GM23338 (cell line): ENCODE data around the gene ZXDC. TPM values are rescaled to one million over a fixed set of nuclear protein-coding genes. Genes with fewer than 3 reads are reported as not detected.

ENCODE experiments used
- ATAC-seq: fragments of 200-7000 bp; cut with Tn5 transposase; 3 replicates; pipeline ENCODE4 v1.9.1; 2020
- DNase-seq: peaks from one replicate; pipeline ENCODE4 v3.0.0-alpha.2; 2015; ENCODE audit warnings: low spot score
- H2AFZ ChIP-seq: fragments of 200-600 bp; sonication (generic); 2 replicates; pipeline ENCODE4 v1.8.0; 2016; ENCODE audit warnings: antibody characterized with exemption, mild to moderate bottlenecking, moderate library complexity
- H3F3A ChIP-seq: fragments of 200-600 bp; sonication (generic); replicated peaks from 2 replicates; pipeline ENCODE4 v1.8.0; 2017; ENCODE audit warnings: antibody characterized with exemption, mixed run types, low read depth
- H3K27ac ChIP-seq: fragments of 200-600 bp; sonication (generic); 2 replicates; pipeline ENCODE4 v1.6.1; 2016; ENCODE audit warnings: low read depth
- H3K27me3 ChIP-seq: fragments of 200-600 bp; sonication (generic); 2 replicates; pipeline ENCODE4 v1.8.0; 2016; ENCODE audit warnings: mild to moderate bottlenecking, mixed run types, moderate library complexity; ENCODE audit not compliant: insufficient read depth
- H3K36me3 ChIP-seq: fragments of 200-600 bp; sonication (generic); 2 replicates; pipeline ENCODE4 v1.8.0; 2016; ENCODE audit warnings: mild to moderate bottlenecking; ENCODE audit not compliant: insufficient read depth
- H3K4me1 ChIP-seq: fragments of 200-600 bp; sonication (generic); 2 replicates; pipeline ENCODE4 v1.8.0; 2016; ENCODE audit warnings: mild to moderate bottlenecking, moderate library complexity; ENCODE audit not compliant: insufficient read depth
- H3K4me2 ChIP-seq: fragments of 200-600 bp; sonication (generic); 2 replicates; pipeline ENCODE4 v1.7.1; 2017; ENCODE audit warnings: mixed run types
- H3K4me3 ChIP-seq: fragments of 200-600 bp; sonication (generic); 2 replicates; pipeline ENCODE4 v1.6.1; 2016; ENCODE audit warnings: mixed run types
- H3K79me2 ChIP-seq: fragments of 200-600 bp; sonication (generic); replicated peaks from 2 replicates; pipeline ENCODE4 v1.8.0; 2017; ENCODE audit warnings: mild to moderate bottlenecking; ENCODE audit not compliant: insufficient read depth
- H3K9me2 ChIP-seq: fragments of 200-600 bp; sonication (generic); 2 replicates; pipeline ENCODE4 v1.8.0; 2017; ENCODE audit not compliant: insufficient read depth
- H4K20me1 ChIP-seq: fragments of 200-600 bp; sonication (generic); replicated peaks from 2 replicates; pipeline ENCODE4 v1.8.0; 2017; ENCODE audit warnings: mild to moderate bottlenecking; ENCODE audit not compliant: insufficient read depth
- H3K27ac Mint-ChIP-seq: 2 replicates; pipeline ENCODE4 v1.8.0; 2020; ENCODE audit warnings: inconsistent platforms, mild to moderate bottlenecking, moderate library complexity, mixed read lengths
- H3K27me3 Mint-ChIP-seq: 3 replicates; pipeline ENCODE4 v1.8.0; 2022; ENCODE audit warnings: low read depth, mild to moderate bottlenecking, moderate library complexity, mixed read lengths, inconsistent platforms; ENCODE audit not compliant: insufficient read depth, poor library complexity
- H3K36me3 Mint-ChIP-seq: 3 replicates; pipeline ENCODE4 v1.8.0; 2021; ENCODE audit warnings: low read depth, mild to moderate bottlenecking, inconsistent platforms, moderate library complexity, mixed read lengths
- H3K4me1 Mint-ChIP-seq: 3 replicates; pipeline ENCODE4 v1.8.0; 2020; ENCODE audit warnings: mild to moderate bottlenecking, inconsistent platforms, mixed read lengths
- H3K4me3 Mint-ChIP-seq: 3 replicates; pipeline ENCODE4 v1.8.0; 2021; ENCODE audit warnings: moderate library complexity, mild to moderate bottlenecking, inconsistent platforms, mixed read lengths
- H3K9me3 Mint-ChIP-seq: 3 replicates; pipeline ENCODE4 v1.8.0; 2020; ENCODE audit warnings: moderate library complexity, mild to moderate bottlenecking, inconsistent platforms, mixed read lengths
- EZH2 ChIP-seq: fragments of 200-600 bp; sonication (generic); IDR thresholded peaks from one replicate; pipeline ENCODE4 v1.8.0; 2017; ENCODE audit warnings: antibody characterized with exemption, mild to moderate bottlenecking, low read depth; ENCODE audit not compliant: unreplicated experiment
- EZH2phosphoT487 ChIP-seq: fragments of 200-600 bp; sonication (generic); IDR thresholded peaks from one replicate; pipeline ENCODE4 v1.8.1; 2018; ENCODE audit warnings: antibody characterized with exemption; ENCODE audit not compliant: unreplicated experiment
- NANOG ChIP-seq: IDR thresholded peaks from 2 replicates; pipeline ENCODE4 v1.6.1; 2016; ENCODE audit warnings: antibody characterized with exemption, borderline replicate concordance
- POLR2AphosphoS5 ChIP-seq: IDR thresholded peaks from 2 replicates; pipeline ENCODE4 v1.6.1; 2016; ENCODE audit warnings: antibody characterized with exemption, low read depth
- ZNF114 ChIP-seq: fragments of 250-450 bp; sonication (Bioruptor Pico); IDR thresholded peaks from 2 replicates; pipeline ENCODE4 v1.5.0; 2020; ENCODE audit warnings: mild to moderate bottlenecking, moderate library complexity
- ZNF331 ChIP-seq: fragments of 250-450 bp; sonication (Bioruptor Pico); IDR thresholded peaks from 2 replicates; pipeline ENCODE4 v1.5.0; 2020; ENCODE audit warnings: low read depth, mild to moderate bottlenecking, moderate library complexity
- polyA plus RNA-seq: library from polyadenylated mRNA; unstranded; fragments of >200 nt; fragmentation: Nextera tagmentation; extraction: Ambion mirVana; gene quantifications from 2 replicates; pipeline ENCODE4 v1.2.1, GENCODE V29; 2016
- total RNA-seq: library from RNA; depleted of rRNA; stranded (reverse); fragments of >200 nt; shearing (Covaris generic); gene quantifications from 2 replicates; pipeline ENCODE4 v1.2.3, GENCODE V29; 2014
- TF ChIP-seq, protein P1 (sequence below): fragments of 250-450 bp; sonication (Bioruptor Pico); IDR thresholded peaks from 2 replicates; pipeline ENCODE4 v1.5.0; 2020; ENCODE audit warnings: mild to moderate bottlenecking, moderate library complexity
- TF ChIP-seq, protein P2 (sequence below): IDR thresholded peaks from one replicate; pipeline ENCODE4 v1.6.1; 2018; ENCODE audit warnings: antibody characterized with exemption; ENCODE audit not compliant: unreplicated experiment
- TF ChIP-seq, protein P3 (sequence below): IDR thresholded peaks from 2 replicates; pipeline ENCODE4 v1.6.1; 2016; ENCODE audit warnings: antibody characterized with exemption

Gene ZXDC
- total and polyA plus RNA-seq, 2 experiments from 2014 or later, result 5.7 to 45.1 TPM

DNA sequence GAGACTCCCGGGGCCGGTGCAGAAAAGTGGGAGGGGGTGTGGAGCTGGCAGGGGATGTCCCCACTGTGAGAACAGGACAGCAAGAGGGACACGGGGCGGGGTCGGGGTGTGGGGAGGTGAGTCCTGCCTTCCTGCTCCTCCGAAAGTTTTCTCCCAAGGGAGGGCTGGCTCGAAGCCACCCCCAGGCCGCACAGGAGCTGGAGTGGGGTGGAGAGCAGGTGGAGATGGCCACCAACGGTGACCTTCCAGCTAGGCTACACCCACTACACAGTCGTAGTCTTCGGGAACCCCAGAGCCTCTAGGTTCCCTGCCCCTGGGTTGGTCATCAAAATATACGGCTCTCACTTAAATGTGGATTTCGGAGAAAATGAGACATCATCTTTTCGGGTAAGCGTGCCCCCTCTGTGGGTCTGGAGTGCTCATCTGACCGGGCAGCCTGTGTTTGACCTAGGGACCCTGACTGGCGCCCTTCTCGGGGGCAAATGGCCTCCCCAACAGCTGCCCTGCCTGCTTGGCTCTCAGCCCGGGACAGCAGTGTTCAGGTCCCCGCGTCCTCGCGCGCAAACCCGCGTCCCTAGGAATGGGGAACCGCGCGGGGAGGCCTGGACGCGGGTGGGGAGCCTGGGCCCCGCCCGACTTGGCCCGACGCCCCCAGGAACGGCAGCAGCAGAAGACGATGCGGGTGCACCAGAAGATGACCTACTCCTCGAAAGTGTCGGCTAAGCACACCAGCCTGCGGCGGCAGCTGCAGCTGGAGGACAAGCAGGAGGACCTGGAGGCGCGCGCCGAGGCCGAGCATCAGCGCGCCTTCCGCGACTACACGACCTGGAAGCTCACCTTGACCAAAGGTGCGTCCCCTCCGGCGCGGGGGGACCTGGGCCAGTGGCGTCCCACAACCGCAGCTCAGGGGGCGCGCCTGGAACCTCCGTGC lies 59.8 kb downstream of the ZXDC start:
- DNase-seq, result peak; percentile 30

DNA sequence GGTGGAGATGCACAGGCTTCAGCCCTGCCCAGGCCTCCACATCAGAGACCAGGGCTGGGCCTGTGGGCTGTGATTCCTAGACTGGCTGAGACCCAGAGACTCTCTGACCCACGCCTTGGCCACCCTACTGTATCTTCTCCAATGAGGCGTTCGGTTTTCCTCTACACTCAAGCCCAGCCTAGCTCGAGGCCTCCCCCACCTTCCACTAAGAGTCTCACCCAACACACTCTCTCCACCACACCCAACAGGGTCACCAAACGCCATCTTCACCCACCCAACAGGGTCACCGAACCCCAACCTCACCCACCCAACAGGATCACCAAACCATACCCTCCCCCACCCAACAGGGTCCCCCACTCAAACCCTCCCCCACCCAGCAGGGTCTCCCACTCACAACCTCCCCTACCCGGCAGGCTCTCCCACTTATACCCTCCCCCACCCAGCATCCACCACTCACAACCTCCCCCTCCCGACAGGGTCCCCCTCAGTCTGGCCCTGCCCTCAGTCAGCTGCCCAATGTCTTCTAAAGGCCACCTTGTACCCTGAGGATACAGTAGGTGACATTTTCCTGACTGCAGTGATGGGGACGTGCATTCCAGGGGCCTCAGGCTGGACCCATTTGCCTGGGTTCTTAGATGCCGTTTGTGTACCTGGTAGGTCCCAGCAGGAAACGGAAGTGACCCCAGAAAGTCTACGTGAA lies 60.6 kb downstream of the ZXDC start:
- Histone ChIP-seq H3K79me2 (no peaks in the 10 kb centered on the region), H3K4me1 (peaks cover 6% of the 10 kb centered on the region; the same call in 1 of the 2 replicates), H3K4me2 (no peak overlapping the region), H3K27me3 (no peaks in the 10 kb centered on the region), H2AFZ (no peak overlapping the region), H4K20me1 (no peaks in the 10 kb centered on the region), H3K36me3 (no peaks in the 10 kb centered on the region), H3F3A (no peaks in the 10 kb centered on the region), H3K9me2 (no peaks in the 10 kb centered on the region), H3K27ac (no peak overlapping the region), H3K4me3 (no peak overlapping the region)
- Mint-ChIP-seq H3K27ac (no peak overlapping the region), H3K27me3 (peaks cover 3% of the 10 kb centered on the region), H3K36me3 (no peaks in the 10 kb centered on the region), H3K4me1 (peaks cover 16% of the 10 kb centered on the region), H3K4me3 (no peak overlapping the region), H3K9me3 (no peaks in the 10 kb centered on the region)
- DNase-seq (no peak), ATAC-seq (no peak)
- TF ChIP-seq ZNF114 (CRISPR knock-in tag), result no peak
- TF ChIP-seq POLR2AphosphoS5, result no peak
- no peak for TF ChIP-seq EZH2
- TF ChIP-seq, protein P1, sequence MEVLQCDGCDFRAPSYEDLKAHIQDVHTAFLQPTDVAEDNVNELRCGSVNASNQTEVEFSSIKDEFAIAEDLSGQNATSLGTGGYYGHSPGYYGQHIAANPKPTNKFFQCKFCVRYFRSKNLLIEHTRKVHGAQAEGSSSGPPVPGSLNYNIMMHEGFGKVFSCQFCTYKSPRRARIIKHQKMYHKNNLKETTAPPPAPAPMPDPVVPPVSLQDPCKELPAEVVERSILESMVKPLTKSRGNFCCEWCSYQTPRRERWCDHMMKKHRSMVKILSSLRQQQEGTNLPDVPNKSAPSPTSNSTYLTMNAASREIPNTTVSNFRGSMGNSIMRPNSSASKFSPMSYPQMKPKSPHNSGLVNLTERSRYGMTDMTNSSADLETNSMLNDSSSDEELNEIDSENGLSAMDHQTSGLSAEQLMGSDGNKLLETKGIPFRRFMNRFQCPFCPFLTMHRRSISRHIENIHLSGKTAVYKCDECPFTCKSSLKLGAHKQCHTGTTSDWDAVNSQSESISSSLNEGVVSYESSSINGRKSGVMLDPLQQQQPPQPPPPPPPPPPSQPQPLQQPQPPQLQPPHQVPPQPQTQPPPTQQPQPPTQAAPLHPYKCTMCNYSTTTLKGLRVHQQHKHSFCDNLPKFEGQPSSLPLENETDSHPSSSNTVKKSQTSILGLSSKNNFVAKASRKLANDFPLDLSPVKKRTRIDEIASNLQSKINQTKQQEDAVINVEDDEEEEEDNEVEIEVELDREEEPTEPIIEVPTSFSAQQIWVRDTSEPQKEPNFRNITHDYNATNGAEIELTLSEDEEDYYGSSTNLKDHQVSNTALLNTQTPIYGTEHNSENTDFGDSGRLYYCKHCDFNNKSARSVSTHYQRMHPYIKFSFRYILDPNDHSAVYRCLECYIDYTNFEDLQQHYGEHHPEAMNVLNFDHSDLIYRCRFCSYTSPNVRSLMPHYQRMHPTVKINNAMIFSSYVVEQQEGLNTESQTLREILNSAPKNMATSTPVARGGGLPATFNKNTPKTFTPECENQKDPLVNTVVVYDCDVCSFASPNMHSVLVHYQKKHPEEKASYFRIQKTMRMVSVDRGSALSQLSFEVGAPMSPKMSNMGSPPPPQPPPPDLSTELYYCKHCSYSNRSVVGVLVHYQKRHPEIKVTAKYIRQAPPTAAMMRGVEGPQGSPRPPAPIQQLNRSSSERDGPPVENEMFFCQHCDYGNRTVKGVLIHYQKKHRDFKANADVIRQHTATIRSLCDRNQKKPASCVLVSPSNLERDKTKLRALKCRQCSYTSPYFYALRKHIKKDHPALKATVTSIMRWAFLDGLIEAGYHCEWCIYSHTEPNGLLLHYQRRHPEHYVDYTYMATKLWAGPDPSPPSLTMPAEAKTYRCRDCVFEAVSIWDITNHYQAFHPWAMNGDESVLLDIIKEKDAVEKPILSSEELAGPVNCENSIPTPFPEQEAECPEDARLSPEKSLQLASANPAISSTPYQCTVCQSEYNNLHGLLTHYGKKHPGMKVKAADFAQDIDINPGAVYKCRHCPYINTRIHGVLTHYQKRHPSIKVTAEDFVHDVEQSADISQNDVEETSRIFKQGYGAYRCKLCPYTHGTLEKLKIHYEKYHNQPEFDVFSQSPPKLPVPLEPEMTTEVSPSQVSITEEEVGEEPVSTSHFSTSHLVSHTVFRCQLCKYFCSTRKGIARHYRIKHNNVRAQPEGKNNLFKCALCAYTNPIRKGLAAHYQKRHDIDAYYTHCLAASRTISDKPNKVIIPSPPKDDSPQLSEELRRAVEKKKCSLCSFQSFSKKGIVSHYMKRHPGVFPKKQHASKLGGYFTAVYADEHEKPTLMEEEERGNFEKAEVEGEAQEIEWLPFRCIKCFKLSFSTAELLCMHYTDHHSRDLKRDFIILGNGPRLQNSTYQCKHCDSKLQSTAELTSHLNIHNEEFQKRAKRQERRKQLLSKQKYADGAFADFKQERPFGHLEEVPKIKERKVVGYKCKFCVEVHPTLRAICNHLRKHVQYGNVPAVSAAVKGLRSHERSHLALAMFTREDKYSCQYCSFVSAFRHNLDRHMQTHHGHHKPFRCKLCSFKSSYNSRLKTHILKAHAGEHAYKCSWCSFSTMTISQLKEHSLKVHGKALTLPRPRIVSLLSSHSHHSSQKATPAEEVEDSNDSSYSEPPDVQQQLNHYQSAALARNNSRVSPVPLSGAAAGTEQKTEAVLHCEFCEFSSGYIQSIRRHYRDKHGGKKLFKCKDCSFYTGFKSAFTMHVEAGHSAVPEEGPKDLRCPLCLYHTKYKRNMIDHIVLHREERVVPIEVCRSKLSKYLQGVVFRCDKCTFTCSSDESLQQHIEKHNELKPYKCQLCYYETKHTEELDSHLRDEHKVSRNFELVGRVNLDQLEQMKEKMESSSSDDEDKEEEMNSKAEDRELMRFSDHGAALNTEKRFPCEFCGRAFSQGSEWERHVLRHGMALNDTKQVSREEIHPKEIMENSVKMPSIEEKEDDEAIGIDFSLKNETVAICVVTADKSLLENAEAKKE (CRISPR knock-in tag), result no peak
- no peak for TF ChIP-seq ZNF331 (CRISPR knock-in tag)
- TF ChIP-seq, protein P2, sequence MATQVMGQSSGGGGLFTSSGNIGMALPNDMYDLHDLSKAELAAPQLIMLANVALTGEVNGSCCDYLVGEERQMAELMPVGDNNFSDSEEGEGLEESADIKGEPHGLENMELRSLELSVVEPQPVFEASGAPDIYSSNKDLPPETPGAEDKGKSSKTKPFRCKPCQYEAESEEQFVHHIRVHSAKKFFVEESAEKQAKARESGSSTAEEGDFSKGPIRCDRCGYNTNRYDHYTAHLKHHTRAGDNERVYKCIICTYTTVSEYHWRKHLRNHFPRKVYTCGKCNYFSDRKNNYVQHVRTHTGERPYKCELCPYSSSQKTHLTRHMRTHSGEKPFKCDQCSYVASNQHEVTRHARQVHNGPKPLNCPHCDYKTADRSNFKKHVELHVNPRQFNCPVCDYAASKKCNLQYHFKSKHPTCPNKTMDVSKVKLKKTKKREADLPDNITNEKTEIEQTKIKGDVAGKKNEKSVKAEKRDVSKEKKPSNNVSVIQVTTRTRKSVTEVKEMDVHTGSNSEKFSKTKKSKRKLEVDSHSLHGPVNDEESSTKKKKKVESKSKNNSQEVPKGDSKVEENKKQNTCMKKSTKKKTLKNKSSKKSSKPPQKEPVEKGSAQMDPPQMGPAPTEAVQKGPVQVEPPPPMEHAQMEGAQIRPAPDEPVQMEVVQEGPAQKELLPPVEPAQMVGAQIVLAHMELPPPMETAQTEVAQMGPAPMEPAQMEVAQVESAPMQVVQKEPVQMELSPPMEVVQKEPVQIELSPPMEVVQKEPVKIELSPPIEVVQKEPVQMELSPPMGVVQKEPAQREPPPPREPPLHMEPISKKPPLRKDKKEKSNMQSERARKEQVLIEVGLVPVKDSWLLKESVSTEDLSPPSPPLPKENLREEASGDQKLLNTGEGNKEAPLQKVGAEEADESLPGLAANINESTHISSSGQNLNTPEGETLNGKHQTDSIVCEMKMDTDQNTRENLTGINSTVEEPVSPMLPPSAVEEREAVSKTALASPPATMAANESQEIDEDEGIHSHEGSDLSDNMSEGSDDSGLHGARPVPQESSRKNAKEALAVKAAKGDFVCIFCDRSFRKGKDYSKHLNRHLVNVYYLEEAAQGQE, result no peak

More for the DNA sequence above, 59.8 kb downstream of the ZXDC start:
- H4K20me1 ChIP-seq, result no peaks in the 10 kb centered on the region
- Mint-ChIP-seq H3K27me3 (peaks cover 7% of the 10 kb centered on the region), H3K27ac (no peak overlapping the region), H3K36me3 (no peaks in the 10 kb centered on the region), H3K4me3 (no peak overlapping the region), H3K9me3 (no peaks in the 10 kb centered on the region), H3K4me1 (peaks cover 16% of the 10 kb centered on the region)
- no peaks in the 10 kb centered on the region for H3K27me3 ChIP-seq
- peaks cover 1% of the 10 kb centered on the region; the same call in 1 of the 2 replicates for H3K4me1 ChIP-seq
- H2AFZ ChIP-seq, result peak overlapping the region; percentile 72; the same call in 1 of the 2 replicates
- no peak for TF ChIP-seq NANOG
- TF ChIP-seq EZH2phosphoT487, result no peak
- TF ChIP-seq, protein P3, sequence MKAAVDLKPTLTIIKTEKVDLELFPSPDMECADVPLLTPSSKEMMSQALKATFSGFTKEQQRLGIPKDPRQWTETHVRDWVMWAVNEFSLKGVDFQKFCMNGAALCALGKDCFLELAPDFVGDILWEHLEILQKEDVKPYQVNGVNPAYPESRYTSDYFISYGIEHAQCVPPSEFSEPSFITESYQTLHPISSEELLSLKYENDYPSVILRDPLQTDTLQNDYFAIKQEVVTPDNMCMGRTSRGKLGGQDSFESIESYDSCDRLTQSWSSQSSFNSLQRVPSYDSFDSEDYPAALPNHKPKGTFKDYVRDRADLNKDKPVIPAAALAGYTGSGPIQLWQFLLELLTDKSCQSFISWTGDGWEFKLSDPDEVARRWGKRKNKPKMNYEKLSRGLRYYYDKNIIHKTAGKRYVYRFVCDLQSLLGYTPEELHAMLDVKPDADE, result no peak
- H3K27ac ChIP-seq, result no peak overlapping the region
- ATAC-seq, result peak; percentile 19
- no peaks in the 10 kb centered on the region for H3K79me2 ChIP-seq
- no peaks in the 10 kb centered on the region for H3K9me2 ChIP-seq
- no peaks in the 10 kb centered on the region for H3K36me3 ChIP-seq
- H3K4me3 ChIP-seq, result no peak overlapping the region
- H3K4me2 ChIP-seq, result no peak overlapping the region
- H3F3A ChIP-seq, result no peaks in the 10 kb centered on the region
